ENCODE measurements around the gene SULT4A1. TPM values are rescaled to one million over a fixed set of nuclear protein-coding genes. Genes with fewer than 3 reads are reported as not detected.

SULT4A1 gene
- total RNA-seq, 1 donor from 2014 or later: 6.3 TPM

GRCh38 chr22:43835166-43835565, 27.1 kb downstream of the SULT4A1 start:
- H3K36me3 Mint-ChIP-seq (ENCODE audit: low read depth): no peaks in the 10 kb centered on the region
- no peak for TF ChIP-seq CTCF (conservative IDR thresholded peaks at IDR 0.05)
- H3K27me3 Mint-ChIP-seq (ENCODE audit: low read depth): no peaks in the 10 kb centered on the region
- no peaks in the 10 kb centered on the region for H3K4me1 Mint-ChIP-seq
- H3K4me3 Mint-ChIP-seq: no peak overlapping the region
- no peak for DNase-seq (ENCODE audit: low read depth, low spot score)
- no peaks in the 10 kb centered on the region for H3K9me3 Mint-ChIP-seq
- H3K27ac Mint-ChIP-seq (ENCODE audit: unreplicated experiment): no peak overlapping the region

DNA sequence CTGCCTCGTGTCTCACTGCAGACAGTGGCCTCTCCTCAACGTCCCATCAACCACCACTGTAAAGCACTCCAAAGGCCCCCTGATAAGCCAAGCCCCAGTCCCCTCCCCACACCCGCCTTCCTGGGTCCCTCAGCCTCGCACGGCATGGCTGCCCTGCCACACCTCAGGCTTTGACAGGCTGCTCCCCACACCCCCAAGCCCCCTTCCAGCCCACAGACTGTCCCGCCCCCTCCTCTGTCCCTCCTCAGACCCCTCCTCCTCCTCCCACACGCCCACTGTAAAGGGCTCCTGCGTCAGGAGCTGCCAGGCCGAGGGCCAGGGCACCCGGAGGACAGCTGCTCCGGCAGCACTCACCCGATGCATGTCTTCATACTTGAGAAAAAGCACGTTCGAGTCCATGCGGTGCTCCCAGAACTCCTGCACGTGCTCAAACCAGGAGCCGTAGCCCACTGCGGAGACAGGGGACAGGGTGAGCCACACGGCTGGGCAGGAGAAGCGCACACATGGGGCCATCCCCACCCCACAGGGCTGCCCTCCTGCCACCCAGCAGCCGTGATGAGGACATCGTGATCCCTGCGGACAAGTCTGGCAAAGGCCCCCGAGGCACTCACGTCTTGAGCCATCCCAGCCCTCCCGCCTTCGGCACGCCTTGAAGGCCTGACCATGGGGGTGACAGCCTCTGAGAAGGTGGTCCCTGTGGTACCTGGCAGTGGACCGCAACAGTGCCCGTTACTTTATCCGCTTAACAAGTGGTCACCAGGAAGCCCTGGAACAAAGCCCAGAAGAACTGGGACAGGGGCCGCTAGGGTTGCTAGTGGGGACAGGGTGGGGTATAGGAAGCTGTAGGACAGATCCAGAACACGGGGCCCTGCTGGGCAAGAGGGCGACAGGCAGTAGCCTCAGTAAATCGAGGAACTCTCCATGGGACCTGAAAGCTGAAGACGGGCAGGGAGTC, 28.8 kb downstream of the SULT4A1 start:
- Mint-ChIP-seq H3K27me3 (ENCODE audit: low read depth) (no peaks in the 10 kb centered on the region), H3K36me3 (ENCODE audit: low read depth) (no peaks in the 10 kb centered on the region), H3K27ac (ENCODE audit: unreplicated experiment) (no peak overlapping the region), H3K4me1 (no peaks in the 10 kb centered on the region), H3K9me3 (no peaks in the 10 kb centered on the region), H3K4me3 (no peak overlapping the region)
- no peak for DNase-seq (ENCODE audit: low read depth, low spot score)
- TF ChIP-seq CTCF (conservative IDR thresholded peaks at IDR 0.05): no peak

- DNase-seq (ENCODE audit: low read depth, low spot score): no peak
- TF ChIP-seq CTCF (conservative IDR thresholded peaks at IDR 0.05): no peak
- Mint-ChIP-seq H3K36me3 (ENCODE audit: low read depth) (no peaks in the 10 kb centered on the region), H3K9me3 (no peaks in the 10 kb centered on the region), H3K4me3 (no peak overlapping the region), H3K27me3 (ENCODE audit: low read depth) (no peaks in the 10 kb centered on the region), H3K4me1 (peaks cover 6% of the 10 kb centered on the region), H3K27ac (ENCODE audit: unreplicated experiment) (no peak overlapping the region)
Measured at GRCh38 chr22:43832393-43833265, 29.7 kb downstream of the SULT4A1 start.

DNA sequence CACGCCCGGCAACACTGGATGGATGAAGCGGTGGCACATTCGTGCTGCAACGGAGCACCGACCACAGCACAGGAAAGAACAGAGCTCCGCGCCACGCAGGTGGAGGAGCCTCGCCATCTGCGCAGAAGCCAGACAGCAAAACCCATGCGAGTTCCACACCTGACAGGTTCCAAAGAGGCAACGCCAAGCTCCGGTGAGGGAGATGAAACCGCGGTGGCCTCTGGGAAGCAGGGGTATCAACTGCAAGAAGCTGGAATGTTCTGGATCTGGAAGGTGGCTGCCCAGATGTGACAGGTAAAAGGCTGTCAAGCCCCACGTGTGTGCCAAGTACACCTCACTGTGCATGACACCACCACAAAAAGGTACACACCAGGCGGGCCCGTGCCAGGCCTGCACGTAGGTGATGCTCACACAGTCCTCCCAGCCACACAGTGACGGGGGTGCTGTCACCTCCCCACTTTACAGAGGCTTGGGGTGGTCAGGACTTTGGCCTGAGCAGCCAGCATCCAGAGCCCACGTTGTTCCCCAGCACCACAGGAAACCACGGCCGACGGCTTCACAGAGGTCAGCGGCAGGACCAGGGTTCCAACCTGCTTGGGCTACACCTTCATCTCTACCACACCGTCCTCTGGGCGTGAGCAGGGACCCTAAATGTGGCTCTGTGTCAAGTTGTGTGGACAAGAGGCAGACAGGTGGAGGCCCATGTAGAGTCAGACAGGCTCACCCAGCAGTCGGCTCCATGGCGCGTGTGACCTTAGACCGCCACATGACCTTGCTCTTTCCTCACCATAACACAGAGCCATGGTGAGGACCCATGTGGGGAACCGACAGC, 30.5 kb downstream of the SULT4A1 start:
- no peak for DNase-seq (ENCODE audit: low read depth, low spot score)
- peaks cover 13% of the 10 kb centered on the region for H3K4me1 Mint-ChIP-seq
- TF ChIP-seq CTCF (conservative IDR thresholded peaks at IDR 0.05): no peak
- no peak overlapping the region for H3K4me3 Mint-ChIP-seq
- H3K9me3 Mint-ChIP-seq: no peaks in the 10 kb centered on the region
- H3K27ac Mint-ChIP-seq (ENCODE audit: unreplicated experiment): no peak overlapping the region
- H3K36me3 Mint-ChIP-seq (ENCODE audit: low read depth): no peaks in the 10 kb centered on the region
- H3K27me3 Mint-ChIP-seq (ENCODE audit: low read depth): no peaks in the 10 kb centered on the region

Measured in neural crest cell (in vitro differentiated cells).